Right renal pelvis (tissue), 4 donors: ENCODE measurements around the gene TFAP2C. TPM values are rescaled to one million over a fixed set of nuclear protein-coding genes. Genes with fewer than 3 reads are reported as not detected.

Experiments
- DNase-seq, 4 donors: peaks; one replicate each; pipeline ENCODE4 v3.0.0-alpha.2; 2013; ENCODE audit warnings: low read depth in 4 of 4, low spot score in 3 of 4, missing footprints in 1 of 4
- polyA plus RNA-seq, 4 donors: library from polyadenylated mRNA; unstranded; fragments of 120-200 nt; gene quantifications; one replicate each; pipeline ENCODE4 v1.2.1, GENCODE V29; 2013; ENCODE audit not compliant: insufficient read length in 4 of 4

Gene TFAP2C
- polyA plus RNA-seq = 1 to 10 TPM in 2 of 4 donors, under 1 TPM in 2; 0.82 to 1.3 (median 1.1) TPM

- DNase-seq = no peak
Measured at GRCh38 chr20:56628873-56629463, at the start of gene TFAP2C. TSS of gene TFAP2C (plus strand) at chr20:56629306. CDS start at chr20:56629545, 239 bp downstream.

- DNase-seq = no peak
Measured at GRCh38 chr20:56580226-56580625, 48.9 kb upstream of the TFAP2C start.

- no peak for DNase-seq
Measured at GRCh38 chr20:56581701-56582100, 47.4 kb upstream of the TFAP2C start.

- DNase-seq = no peak
Measured at GRCh38 chr20:56582542-56582941, 46.6 kb upstream of the TFAP2C start.

- no peak for DNase-seq
Measured at GRCh38 chr20:56584916-56585315, 44.2 kb upstream of the TFAP2C start.

- DNase-seq = no peak
Measured at GRCh38 chr20:56587307-56588041, 41.6 kb upstream of the TFAP2C start.

GRCh38 chr20:56588996-56589395, 40.1 kb upstream of the TFAP2C start:
- no peak for DNase-seq

- DNase-seq = no peak
Measured at GRCh38 chr20:56589633-56590032, 39.5 kb upstream of the TFAP2C start.

GRCh38 chr20:56590888-56591287, 38.2 kb upstream of the TFAP2C start:
- no peak for DNase-seq

GRCh38 chr20:56592211-56592610, 36.9 kb upstream of the TFAP2C start:
- DNase-seq = no peak

GRCh38 chr20:56592817-56593216, 36.3 kb upstream of the TFAP2C start:
- DNase-seq = no peak

GRCh38 chr20:56595746-56596475, 33.2 kb upstream of the TFAP2C start:
- no peak for DNase-seq

GRCh38 chr20:56601166-56601565, 27.9 kb upstream of the TFAP2C start:
- DNase-seq = no peak

GRCh38 chr20:56604673-56605072, 24.4 kb upstream of the TFAP2C start:
- DNase-seq = no peak

GRCh38 chr20:56605261-56605996, 23.7 kb upstream of the TFAP2C start:
- DNase-seq = no peak

GRCh38 chr20:56606174-56606945, 22.7 kb upstream of the TFAP2C start:
- DNase-seq = no peak

GRCh38 chr20:56607061-56607704, 21.9 kb upstream of the TFAP2C start:
- no peak for DNase-seq

- DNase-seq = no peak
Measured at GRCh38 chr20:56608376-56608775, 20.7 kb upstream of the TFAP2C start.

- no peak for DNase-seq
Measured at GRCh38 chr20:56609321-56609720, 19.8 kb upstream of the TFAP2C start.

- DNase-seq = no peak
Measured at GRCh38 chr20:56610098-56610497, 19.0 kb upstream of the TFAP2C start.
